GM12878 (cell line): ENCODE results near the gene CORO1C.
"Not testable (repeated sequence)": the region's sequence is repeated elsewhere in the genome, so short reads cannot be mapped to it uniquely, and the experiment has no call there.

Source experiments
- NFYB ChIP-seq: IDR thresholded peaks from 2 replicates; pipeline ENCODE4 v1.6.1; 2011; ENCODE audit warnings: low read depth, mild to moderate bottlenecking, low read length, improper control_type of control experiment, moderate library complexity; ENCODE audit not compliant: insufficient read depth
- SP1 ChIP-seq: IDR thresholded peaks from one replicate; pipeline ENCODE4 v1.6.1; 2011; ENCODE audit warnings: low read depth, low read length

GRCh38 chr12:108751003-108751402, 19.7 kb upstream of the CORO1C start:
- not testable (repeated sequence) for TF ChIP-seq NFYB, SP1
